ENCODE results near the gene KNTC1.
"Not testable (repeated sequence)": the region's sequence is repeated elsewhere in the genome, so short reads cannot be mapped to it uniquely, and the experiment has no call there.

The KNTC1 gene

GRCh38 chr12:122523846-122524718 is 3.0 kb upstream of the KNTC1 start:
- no peak overlapping the region for H3K27ac Mint-ChIP-seq
- no peaks in the 10 kb centered on the region for H3K9me3 Mint-ChIP-seq
- ATAC-seq = no peak
- H3K4me1 Mint-ChIP-seq = peaks cover 38% of the 10 kb centered on the region
- peaks cover 40% of the 10 kb centered on the region for H3K36me3 Mint-ChIP-seq
- H3K4me3 Mint-ChIP-seq = no peak overlapping the region
- no peaks in the 10 kb centered on the region for H3K27me3 Mint-ChIP-seq

GRCh38 chr12:122527478-122527944 is 462 bp downstream of the KNTC1 start:
- H3K27ac Mint-ChIP-seq = no peak overlapping the region
- peaks cover 16% of the 10 kb centered on the region for H3K36me3 Mint-ChIP-seq
- no peak overlapping the region for H3K4me3 Mint-ChIP-seq
- H3K9me3 Mint-ChIP-seq = no peaks in the 10 kb centered on the region
- no peak for ATAC-seq
- peaks cover 42% of the 10 kb centered on the region for H3K4me1 Mint-ChIP-seq
- H3K27me3 Mint-ChIP-seq = no peaks in the 10 kb centered on the region

GRCh38 chr12:122528582-122528981 is 1.5 kb downstream of the KNTC1 start:
- Mint-ChIP-seq H3K27ac (no peak overlapping the region), H3K4me1 (peaks cover 36% of the 10 kb centered on the region), H3K4me3 (no peak overlapping the region), H3K9me3 (no peaks in the 10 kb centered on the region), H3K27me3 (no peaks in the 10 kb centered on the region), H3K36me3 (peaks cover 18% of the 10 kb centered on the region)
- ATAC-seq = no peak

GRCh38 chr12:122528992-122529391 is 1.9 kb downstream of the KNTC1 start:
- Mint-ChIP-seq H3K4me3 (no peak overlapping the region), H3K27me3 (no peaks in the 10 kb centered on the region), H3K9me3 (no peaks in the 10 kb centered on the region), H3K36me3 (peaks cover 20% of the 10 kb centered on the region), H3K4me1 (peaks cover 31% of the 10 kb centered on the region), H3K27ac (no peak overlapping the region)
- ATAC-seq = no peak

GRCh38 chr12:122533856-122534255 is 6.8 kb downstream of the KNTC1 start:
- H3K27me3 Mint-ChIP-seq = no peaks in the 10 kb centered on the region
- H3K9me3 Mint-ChIP-seq = no peaks in the 10 kb centered on the region
- H3K27ac Mint-ChIP-seq = no peak overlapping the region
- H3K4me1 Mint-ChIP-seq = peaks cover 22% of the 10 kb centered on the region
- ATAC-seq = no peak
- no peak overlapping the region for H3K4me3 Mint-ChIP-seq
- peaks cover 33% of the 10 kb centered on the region for H3K36me3 Mint-ChIP-seq

- no peak overlapping the region for H3K27ac Mint-ChIP-seq
- H3K36me3 Mint-ChIP-seq = peaks cover 46% of the 10 kb centered on the region
- no peaks in the 10 kb centered on the region for H3K9me3 Mint-ChIP-seq
- no peak for ATAC-seq
- no peaks in the 10 kb centered on the region for H3K27me3 Mint-ChIP-seq
- H3K4me3 Mint-ChIP-seq = no peak overlapping the region
- peaks cover 12% of the 10 kb centered on the region for H3K4me1 Mint-ChIP-seq
Measured at GRCh38 chr12:122537021-122537420, 10.0 kb downstream of the KNTC1 start.

GRCh38 chr12:122538496-122538895 is 11.4 kb downstream of the KNTC1 start:
- no peaks in the 10 kb centered on the region for H3K27me3 Mint-ChIP-seq
- no peak for ATAC-seq
- no peaks in the 10 kb centered on the region for H3K9me3 Mint-ChIP-seq
- peaks cover 51% of the 10 kb centered on the region for H3K36me3 Mint-ChIP-seq
- H3K27ac Mint-ChIP-seq = no peak overlapping the region
- H3K4me3 Mint-ChIP-seq = no peak overlapping the region
- peaks cover 12% of the 10 kb centered on the region for H3K4me1 Mint-ChIP-seq

GRCh38 chr12:122544537-122544936 is 17.5 kb downstream of the KNTC1 start:
- H3K4me1 Mint-ChIP-seq = peaks cover 31% of the 10 kb centered on the region
- no peak for ATAC-seq
- no peak overlapping the region for H3K4me3 Mint-ChIP-seq
- peak overlapping the region; percentile 38 for H3K27ac Mint-ChIP-seq
- H3K27me3 Mint-ChIP-seq = no peaks in the 10 kb centered on the region
- no peaks in the 10 kb centered on the region for H3K9me3 Mint-ChIP-seq
- H3K36me3 Mint-ChIP-seq = peaks cover 33% of the 10 kb centered on the region

- Mint-ChIP-seq H3K4me1 (peaks cover 31% of the 10 kb centered on the region), H3K27ac (peak overlapping the region; percentile 38), H3K27me3 (no peaks in the 10 kb centered on the region), H3K4me3 (no peak overlapping the region), H3K36me3 (peaks cover 41% of the 10 kb centered on the region), H3K9me3 (no peaks in the 10 kb centered on the region)
- ATAC-seq = peak; percentile 54
Measured at GRCh38 chr12:122545855-122546254, 18.8 kb downstream of the KNTC1 start.

GRCh38 chr12:122547330-122547729 is 20.3 kb downstream of the KNTC1 start:
- H3K9me3 Mint-ChIP-seq = no peaks in the 10 kb centered on the region
- no peak for ATAC-seq
- H3K4me3 Mint-ChIP-seq = no peak overlapping the region
- no peak overlapping the region for H3K27ac Mint-ChIP-seq
- H3K36me3 Mint-ChIP-seq = peaks cover 39% of the 10 kb centered on the region
- H3K4me1 Mint-ChIP-seq = peaks cover 24% of the 10 kb centered on the region
- H3K27me3 Mint-ChIP-seq = no peaks in the 10 kb centered on the region

GRCh38 chr12:122558745-122559641 is 31.9 kb downstream of the KNTC1 start:
- Mint-ChIP-seq H3K27me3 (no peaks in the 10 kb centered on the region), H3K27ac (peak overlapping the region; percentile 92), H3K9me3 (no peaks in the 10 kb centered on the region), H3K4me1 (peaks cover 26% of the 10 kb centered on the region), H3K36me3 (peaks cover 28% of the 10 kb centered on the region), H3K4me3 (peak overlapping the region; percentile 61)
- ATAC-seq = peak; percentile 80

- peak; percentile 71 for ATAC-seq
- Mint-ChIP-seq H3K9me3 (no peaks in the 10 kb centered on the region), H3K27me3 (no peaks in the 10 kb centered on the region), H3K27ac (peak overlapping the region; percentile 92), H3K36me3 (peaks cover 20% of the 10 kb centered on the region), H3K4me1 (peaks cover 26% of the 10 kb centered on the region), H3K4me3 (peak overlapping the region; percentile 12)
Measured at GRCh38 chr12:122560138-122560537, 33.1 kb downstream of the KNTC1 start.

GRCh38 chr12:122563361-122563760 is 36.3 kb downstream of the KNTC1 start:
- ATAC-seq = no peak
- Mint-ChIP-seq H3K27ac (no peak overlapping the region), H3K9me3 (no peaks in the 10 kb centered on the region), H3K36me3 (peaks cover 20% of the 10 kb centered on the region), H3K27me3 (no peaks in the 10 kb centered on the region), H3K4me3 (no peak overlapping the region), H3K4me1 (peaks cover 20% of the 10 kb centered on the region)

GRCh38 chr12:122566816-122567215 is 39.8 kb downstream of the KNTC1 start:
- H3K36me3 Mint-ChIP-seq = peaks cover 39% of the 10 kb centered on the region
- H3K4me1 Mint-ChIP-seq, H3K27me3 Mint-ChIP-seq, H3K4me3 Mint-ChIP-seq, ATAC-seq, H3K9me3 Mint-ChIP-seq, H3K27ac Mint-ChIP-seq: not testable (repeated sequence)

GRCh38 chr12:122569288-122569687 is 42.2 kb downstream of the KNTC1 start:
- no peaks in the 10 kb centered on the region for H3K9me3 Mint-ChIP-seq
- H3K4me3 Mint-ChIP-seq = no peak overlapping the region
- no peak overlapping the region for H3K27ac Mint-ChIP-seq
- H3K4me1 Mint-ChIP-seq = no peaks in the 10 kb centered on the region
- H3K27me3 Mint-ChIP-seq = no peaks in the 10 kb centered on the region
- no peak for ATAC-seq
- H3K36me3 Mint-ChIP-seq = peaks cover 42% of the 10 kb centered on the region

Data from stimulated activated memory B cell treated with anti-CD40 and anti-IgM and Interleukin-4, amounts not matched to agents 10 μg/mL and 1 μg/mL and 100 μg/mL, for 72 hours (primary cell).